Stimulated activated effector memory CD8-positive, alpha-beta T cell treated with anti-CD3 and anti-CD28 coated beads, Interleukin-12 subunit alpha, Interleukin-12 subunit beta, amount 100 ng/mL, for 72 hours (primary cell): ENCODE measurements around the gene CNTNAP2.

ENCODE experiments used
- ATAC-seq: fragments of 150-1000 bp; cut with Tn5 transposase; 2 replicates; pipeline ENCODE4 v1.10.0; 2021
- DNase-seq, 2 donors: peaks; one replicate each; pipeline ENCODE4 v3.0.0; 2021 to 2022; ENCODE audit warnings: low spot score in 2 of 2
- H3K27ac Mint-ChIP-seq: one replicate; pipeline ENCODE4 v1.8.0; 2022; ENCODE audit warnings: mild to moderate bottlenecking, mixed read lengths
- H3K36me3 Mint-ChIP-seq: one replicate; pipeline ENCODE4 v1.8.0; 2022; ENCODE audit warnings: mild to moderate bottlenecking, mixed read lengths
- H3K4me1 Mint-ChIP-seq: one replicate; pipeline ENCODE4 v1.8.0; 2022; ENCODE audit warnings: mixed read lengths
- H3K4me3 Mint-ChIP-seq: one replicate; pipeline ENCODE4 v1.8.0; 2022; ENCODE audit warnings: mild to moderate bottlenecking, mixed read lengths
- H3K9me3 Mint-ChIP-seq: one replicate; pipeline ENCODE4 v1.8.0; 2022; ENCODE audit warnings: mixed read lengths

CNTNAP2 gene

DNA sequence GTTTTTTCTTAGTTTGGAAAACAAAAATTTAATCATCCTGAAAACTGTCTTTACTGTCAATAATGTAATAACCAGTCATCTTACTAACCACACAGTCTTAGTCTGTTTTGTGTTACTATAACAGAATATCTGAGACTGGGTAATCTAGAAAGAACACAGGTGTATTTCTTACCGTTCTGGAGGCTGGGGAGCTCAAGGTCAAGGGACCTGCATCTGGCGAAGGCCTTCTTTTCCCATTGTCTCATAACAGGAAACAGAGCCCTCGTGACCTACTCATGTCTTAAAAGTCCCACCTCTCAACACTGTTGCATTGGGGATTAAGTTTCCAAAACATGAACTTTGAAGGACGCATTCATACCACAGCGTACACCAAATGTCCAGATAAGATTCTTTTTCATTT, 932.3 kb downstream of the CNTNAP2 start:
- ATAC-seq: no peak
- Mint-ChIP-seq H3K4me1 (no peaks in the 10 kb centered on the region), H3K9me3 (peaks cover 17% of the 10 kb centered on the region), H3K36me3 (no peaks in the 10 kb centered on the region), H3K4me3 (no peak overlapping the region), H3K27ac (no peak overlapping the region)
- no peak for DNase-seq

DNA sequence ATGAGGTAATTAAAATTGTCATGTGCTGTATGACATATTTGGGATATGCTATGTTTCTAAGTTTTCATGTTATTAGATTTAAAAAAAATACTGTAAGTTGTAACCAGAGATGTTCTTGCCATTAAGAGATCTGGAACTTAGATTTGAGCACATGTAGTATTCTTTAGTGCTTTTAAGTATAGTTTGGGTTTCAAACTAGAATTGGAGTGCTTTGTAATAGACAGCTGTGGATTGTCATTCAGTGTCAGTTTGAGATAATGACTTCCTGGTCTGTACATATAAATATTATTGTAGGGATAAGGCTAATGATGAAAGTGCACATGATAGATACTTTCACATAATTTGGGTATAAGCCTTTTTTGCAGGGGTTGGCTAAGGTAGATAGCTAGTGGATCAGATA, 936.2 kb downstream of the CNTNAP2 start:
- no peak for ATAC-seq
- no peak overlapping the region for H3K4me3 Mint-ChIP-seq
- H3K4me1 Mint-ChIP-seq: no peaks in the 10 kb centered on the region
- H3K9me3 Mint-ChIP-seq: peaks cover 10% of the 10 kb centered on the region
- no peaks in the 10 kb centered on the region for H3K36me3 Mint-ChIP-seq
- no peak for DNase-seq
- no peak overlapping the region for H3K27ac Mint-ChIP-seq

DNA sequence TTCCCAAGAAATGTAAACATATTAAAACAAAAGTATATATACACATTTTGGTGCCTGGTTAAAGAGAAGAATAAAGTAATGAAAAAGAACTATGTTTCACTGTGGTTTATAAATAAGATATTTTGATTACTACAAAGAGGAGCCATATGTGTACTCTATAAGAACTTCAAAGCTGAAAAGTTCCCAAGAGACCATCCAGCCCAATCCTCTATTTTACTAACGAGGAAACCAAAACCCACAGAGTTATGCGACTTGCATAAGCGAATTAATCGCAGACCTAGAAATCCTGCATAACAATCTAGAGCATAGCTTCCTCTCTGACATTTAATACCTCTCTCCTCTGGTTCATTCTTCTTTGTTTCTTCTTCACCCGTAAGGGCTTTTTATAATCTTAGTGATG, 937.1 kb downstream of the CNTNAP2 start:
- Mint-ChIP-seq H3K36me3 (no peaks in the 10 kb centered on the region), H3K4me3 (no peak overlapping the region), H3K4me1 (no peaks in the 10 kb centered on the region), H3K9me3 (peaks cover 10% of the 10 kb centered on the region), H3K27ac (no peak overlapping the region)
- ATAC-seq (no peak), DNase-seq (no peak)

DNA sequence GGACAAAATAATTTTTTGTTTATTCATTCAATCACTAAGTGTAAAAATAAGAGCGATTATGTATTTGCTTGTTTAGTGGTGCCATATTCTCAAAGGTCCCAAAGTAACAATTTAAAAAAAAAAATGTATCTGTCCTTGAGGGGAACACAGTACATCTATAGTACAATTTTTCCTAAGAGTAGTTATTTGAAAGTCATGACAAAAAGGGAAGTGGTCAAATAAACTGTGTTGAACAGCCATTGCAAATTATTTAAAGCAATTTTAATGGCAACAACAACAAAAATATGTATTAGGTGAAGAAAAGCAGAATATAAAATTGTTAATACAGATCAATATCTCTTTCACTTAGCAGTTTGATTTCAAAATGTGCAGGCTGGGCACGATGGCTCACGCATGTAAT, 943.5 kb downstream of the CNTNAP2 start:
- no peak overlapping the region for H3K27ac Mint-ChIP-seq
- DNase-seq (no peak), ATAC-seq (no peak)
- no peaks in the 10 kb centered on the region for H3K36me3 Mint-ChIP-seq
- no peak overlapping the region for H3K4me3 Mint-ChIP-seq
- peaks cover 4% of the 10 kb centered on the region for H3K9me3 Mint-ChIP-seq
- H3K4me1 Mint-ChIP-seq: no peaks in the 10 kb centered on the region

DNA sequence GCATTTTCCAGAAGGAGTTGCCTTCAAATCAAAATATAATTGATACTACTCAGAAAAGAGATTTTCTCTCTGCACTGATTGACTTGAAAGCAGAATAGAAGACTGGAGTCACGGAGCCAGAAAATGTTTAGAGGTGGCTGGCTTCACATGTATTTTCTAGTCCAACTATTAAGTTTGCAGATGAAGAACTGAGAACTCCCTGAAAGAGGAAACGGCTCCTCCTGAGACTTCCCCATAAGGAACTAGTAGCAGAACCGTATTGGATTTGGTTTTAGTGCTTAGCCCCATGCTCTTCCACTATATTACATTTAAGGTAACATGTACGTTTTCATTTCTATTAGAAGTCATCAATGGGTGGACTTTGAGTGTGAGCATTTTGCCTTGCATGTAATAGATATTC, 946.3 kb downstream of the CNTNAP2 start:
- Mint-ChIP-seq H3K36me3 (no peaks in the 10 kb centered on the region), H3K9me3 (peaks cover 4% of the 10 kb centered on the region), H3K4me1 (no peaks in the 10 kb centered on the region), H3K4me3 (no peak overlapping the region), H3K27ac (no peak overlapping the region)
- DNase-seq: no peak
- ATAC-seq: no peak

DNA sequence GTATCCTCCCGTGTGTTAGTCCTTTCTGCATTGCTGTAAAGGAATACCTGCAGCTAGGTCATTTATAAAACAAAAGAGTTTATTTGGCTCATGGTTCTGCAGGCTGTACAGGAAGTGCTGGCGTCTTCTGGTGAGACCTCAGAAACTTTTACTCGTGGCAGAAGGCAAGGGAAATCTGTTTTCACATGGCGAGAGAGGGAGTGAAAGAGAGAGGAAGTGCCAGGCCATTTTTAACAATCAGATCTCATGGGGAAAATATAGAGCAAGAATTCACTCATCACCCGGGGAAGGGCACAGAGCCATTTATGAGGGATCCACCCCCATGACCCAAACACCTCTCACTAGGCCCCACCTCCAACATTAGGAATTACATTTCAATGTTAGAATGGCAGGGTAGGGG, 952.2 kb downstream of the CNTNAP2 start:
- Mint-ChIP-seq H3K36me3 (no peaks in the 10 kb centered on the region), H3K27ac (no peak overlapping the region), H3K4me3 (no peak overlapping the region), H3K4me1 (no peaks in the 10 kb centered on the region), H3K9me3 (peaks cover 18% of the 10 kb centered on the region)
- ATAC-seq (no peak), DNase-seq (no peak)

DNA sequence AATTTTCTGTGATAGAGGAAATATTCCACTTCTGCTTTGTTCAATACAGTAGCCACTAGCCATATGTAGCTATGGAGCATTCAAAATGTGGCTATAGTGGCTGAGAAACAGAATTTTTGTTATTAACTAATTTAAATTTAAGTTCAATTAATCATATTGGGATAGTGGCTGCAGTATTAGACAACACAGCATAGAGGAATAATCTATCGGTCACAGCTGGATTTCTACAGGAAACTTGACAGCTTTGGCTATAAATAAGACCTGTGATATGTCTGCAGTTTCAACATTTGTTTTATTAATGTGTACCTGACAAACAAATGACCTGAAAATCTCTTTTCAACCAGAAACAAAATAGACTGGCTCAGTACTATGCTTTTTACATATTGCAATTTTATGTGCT, 953.2 kb downstream of the CNTNAP2 start:
- ATAC-seq (no peak), DNase-seq (no peak)
- H3K36me3 Mint-ChIP-seq: no peaks in the 10 kb centered on the region
- H3K9me3 Mint-ChIP-seq: peaks cover 26% of the 10 kb centered on the region
- no peaks in the 10 kb centered on the region for H3K4me1 Mint-ChIP-seq
- no peak overlapping the region for H3K4me3 Mint-ChIP-seq
- H3K27ac Mint-ChIP-seq: no peak overlapping the region

DNA sequence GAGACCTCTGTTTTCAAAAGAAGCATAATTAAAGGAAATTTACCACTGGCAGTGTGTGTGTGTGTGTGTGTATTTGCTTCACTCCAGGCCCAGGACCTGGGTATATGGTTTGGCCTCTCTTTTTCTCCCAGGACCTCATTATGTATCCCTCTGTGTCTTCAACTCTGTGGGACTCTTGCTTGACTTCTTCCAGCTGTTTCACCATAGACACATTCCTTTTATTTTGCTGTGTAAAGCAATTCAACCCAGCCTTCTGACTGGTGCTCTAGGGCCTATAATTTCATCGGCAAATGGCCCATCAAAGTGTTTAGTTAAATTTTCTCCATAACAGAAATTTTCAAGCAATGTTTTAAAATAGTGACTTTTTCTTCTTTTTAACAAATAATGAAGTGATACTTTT, 954.3 kb downstream of the CNTNAP2 start:
- Mint-ChIP-seq H3K36me3 (no peaks in the 10 kb centered on the region), H3K9me3 (peaks cover 26% of the 10 kb centered on the region), H3K27ac (no peak overlapping the region), H3K4me3 (no peak overlapping the region), H3K4me1 (no peaks in the 10 kb centered on the region)
- ATAC-seq (no peak), DNase-seq (no peak)

DNA sequence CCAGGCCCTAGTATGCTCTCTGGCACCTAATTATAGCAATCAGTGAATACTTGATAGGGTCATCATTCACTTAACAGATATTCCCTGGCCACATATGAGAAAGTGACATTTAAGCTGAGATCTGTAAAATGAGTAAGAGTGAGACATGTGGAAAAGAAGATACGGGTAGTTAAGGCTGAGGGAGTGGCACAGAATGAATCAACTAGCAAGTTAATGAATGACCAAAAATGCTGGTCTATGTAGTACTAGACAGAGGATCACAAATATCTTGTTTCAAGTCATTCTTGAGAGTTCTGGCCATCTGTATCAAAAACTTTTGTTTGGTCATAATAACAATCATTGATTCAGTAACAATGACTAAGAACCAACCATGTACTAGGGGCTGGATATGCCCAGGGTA, 954.9 kb downstream of the CNTNAP2 start:
- DNase-seq: no peak
- H3K4me3 Mint-ChIP-seq: no peak overlapping the region
- H3K27ac Mint-ChIP-seq: no peak overlapping the region
- H3K36me3 Mint-ChIP-seq: no peaks in the 10 kb centered on the region
- no peak for ATAC-seq
- H3K4me1 Mint-ChIP-seq: no peaks in the 10 kb centered on the region
- peaks cover 26% of the 10 kb centered on the region for H3K9me3 Mint-ChIP-seq

DNA sequence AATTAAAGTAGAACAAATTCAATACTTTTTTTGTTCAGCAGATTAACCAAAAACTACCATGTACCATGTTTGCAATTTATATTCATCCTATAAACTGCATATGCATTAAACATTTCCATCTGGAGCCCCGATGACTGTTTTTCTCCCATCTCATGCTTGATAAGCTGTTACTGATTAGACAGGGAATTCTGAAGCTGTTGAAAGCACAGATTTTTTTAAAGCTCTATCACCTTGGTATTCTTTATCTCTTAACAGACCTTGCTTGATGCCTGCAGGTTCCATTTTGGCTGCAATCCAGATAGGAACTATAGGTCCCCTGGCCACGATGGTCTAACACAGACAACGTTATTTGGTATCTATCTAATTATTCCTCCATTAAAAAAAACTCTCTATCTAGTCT, 961.7 kb downstream of the CNTNAP2 start:
- ATAC-seq: no peak
- H3K27ac Mint-ChIP-seq: no peak overlapping the region
- no peak for DNase-seq
- H3K9me3 Mint-ChIP-seq: peaks cover 12% of the 10 kb centered on the region
- no peak overlapping the region for H3K4me3 Mint-ChIP-seq
- no peaks in the 10 kb centered on the region for H3K36me3 Mint-ChIP-seq
- H3K4me1 Mint-ChIP-seq: no peaks in the 10 kb centered on the region

DNA sequence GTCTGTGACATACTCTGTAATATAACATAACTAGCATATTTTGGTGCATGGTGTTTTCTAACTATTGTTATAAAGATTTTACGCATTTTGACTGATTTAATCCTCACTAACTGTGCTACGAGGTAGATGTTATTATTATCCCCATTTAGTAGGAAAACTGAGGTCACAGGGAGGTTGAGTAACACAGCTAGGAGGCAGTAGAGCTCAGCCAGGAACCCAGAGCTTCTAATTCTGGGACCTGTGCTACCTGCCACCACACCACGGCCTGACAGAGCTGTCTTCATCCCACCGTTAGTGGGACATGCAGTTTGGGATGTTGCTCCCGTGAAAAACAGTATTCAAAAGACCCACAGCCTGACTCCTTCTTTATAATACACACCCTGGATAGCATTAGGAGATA, 962.5 kb downstream of the CNTNAP2 start:
- DNase-seq (no peak), ATAC-seq (no peak)
- Mint-ChIP-seq H3K4me3 (no peak overlapping the region), H3K36me3 (no peaks in the 10 kb centered on the region), H3K27ac (no peak overlapping the region), H3K9me3 (peaks cover 7% of the 10 kb centered on the region), H3K4me1 (no peaks in the 10 kb centered on the region)

DNA sequence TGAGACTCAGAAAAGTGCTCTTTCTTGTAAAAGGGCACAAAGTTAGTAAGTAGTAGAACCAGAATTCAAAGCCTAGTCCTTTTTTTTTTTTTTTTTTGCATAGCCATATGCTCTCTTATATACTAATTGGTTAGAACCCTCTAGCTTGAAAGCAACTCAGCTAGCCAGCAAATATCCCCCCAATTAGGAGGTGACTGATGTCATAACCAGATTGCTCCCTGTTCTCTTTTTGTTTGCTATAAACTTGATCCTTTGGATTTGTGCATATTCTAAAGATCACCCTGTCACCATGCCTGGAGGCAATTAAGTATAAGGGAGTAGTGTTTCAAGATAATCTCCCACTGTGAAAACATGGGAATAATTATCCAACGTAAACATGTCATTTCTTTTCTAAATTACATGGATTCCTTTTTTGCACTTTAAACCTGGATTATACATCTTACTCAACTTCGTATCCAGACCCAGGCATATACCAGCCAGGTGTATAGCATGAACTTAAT, 963.4 kb downstream of the CNTNAP2 start:
- ATAC-seq (no peak), DNase-seq (no peak)
- no peak overlapping the region for H3K27ac Mint-ChIP-seq
- H3K36me3 Mint-ChIP-seq: no peaks in the 10 kb centered on the region
- H3K9me3 Mint-ChIP-seq: no peaks in the 10 kb centered on the region
- no peak overlapping the region for H3K4me3 Mint-ChIP-seq
- no peaks in the 10 kb centered on the region for H3K4me1 Mint-ChIP-seq

DNA sequence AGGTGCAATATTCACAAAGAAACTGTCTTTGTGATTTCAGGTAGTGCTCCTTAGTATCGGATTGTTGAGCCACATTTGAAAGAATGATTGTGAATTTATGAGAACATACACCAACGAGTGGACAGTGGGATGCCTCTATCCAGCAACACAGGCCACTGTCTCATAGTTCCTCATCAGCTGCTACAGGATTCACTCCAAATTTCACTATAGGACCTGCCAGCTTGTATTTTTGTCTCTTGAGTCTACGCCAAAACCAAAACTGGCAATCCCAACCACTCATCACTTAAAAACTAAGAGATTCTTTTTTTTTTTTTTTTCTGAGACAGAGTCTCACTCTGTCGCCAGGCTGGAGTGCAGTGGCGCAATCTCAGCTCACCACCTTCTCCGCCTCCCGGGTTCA, 964.5 kb downstream of the CNTNAP2 start:
- H3K4me3 Mint-ChIP-seq: no peak overlapping the region
- ATAC-seq: no peak
- no peak for DNase-seq
- H3K9me3 Mint-ChIP-seq: peaks cover 2% of the 10 kb centered on the region
- no peaks in the 10 kb centered on the region for H3K4me1 Mint-ChIP-seq
- no peak overlapping the region for H3K27ac Mint-ChIP-seq
- no peaks in the 10 kb centered on the region for H3K36me3 Mint-ChIP-seq

DNA sequence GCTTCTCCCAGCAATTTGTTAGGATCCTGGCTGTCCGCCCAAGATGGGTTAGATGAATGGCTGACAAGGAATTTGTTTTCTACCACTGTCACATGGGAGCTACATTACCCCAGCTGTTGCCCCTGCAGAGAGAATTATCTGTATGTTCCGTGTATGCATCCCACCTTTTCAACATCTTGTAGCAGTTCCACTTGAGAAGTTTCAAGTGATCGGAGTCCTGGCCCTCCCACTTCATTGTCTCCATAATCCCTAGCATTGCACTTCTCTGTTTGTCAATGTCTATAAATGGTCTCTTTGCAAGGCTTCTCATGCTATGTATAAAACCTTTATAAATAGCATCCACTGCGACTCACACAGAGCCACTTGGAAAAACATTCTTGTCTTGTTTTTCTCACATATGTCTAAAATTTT, 972.5 kb downstream of the CNTNAP2 start:
- Mint-ChIP-seq H3K36me3 (no peaks in the 10 kb centered on the region), H3K4me3 (no peak overlapping the region), H3K9me3 (peaks cover 4% of the 10 kb centered on the region), H3K27ac (no peak overlapping the region), H3K4me1 (no peaks in the 10 kb centered on the region)
- DNase-seq: no peak
- no peak for ATAC-seq

DNA sequence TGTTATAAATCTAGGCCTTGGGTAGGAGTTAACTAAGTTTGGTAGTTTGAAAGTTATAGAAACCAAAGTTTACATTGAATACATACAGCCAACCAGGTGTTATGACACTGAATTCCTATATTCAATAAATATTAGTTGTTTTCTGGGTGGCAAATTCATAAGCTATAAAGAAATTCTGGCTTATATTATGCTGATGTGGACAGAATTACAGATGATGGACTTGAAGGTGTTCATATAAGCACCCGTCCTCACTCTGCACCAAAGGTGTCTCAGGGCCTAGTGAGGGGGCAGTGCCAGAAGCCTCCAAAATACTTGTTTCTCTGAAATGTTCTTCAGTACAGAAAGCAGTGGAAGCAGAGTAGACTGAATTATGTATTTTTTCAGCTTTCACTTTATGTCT, 973.0 kb downstream of the CNTNAP2 start:
- Mint-ChIP-seq H3K9me3 (peaks cover 4% of the 10 kb centered on the region), H3K27ac (no peak overlapping the region), H3K4me1 (no peaks in the 10 kb centered on the region), H3K4me3 (no peak overlapping the region), H3K36me3 (no peaks in the 10 kb centered on the region)
- no peak for ATAC-seq
- DNase-seq: no peak

DNA sequence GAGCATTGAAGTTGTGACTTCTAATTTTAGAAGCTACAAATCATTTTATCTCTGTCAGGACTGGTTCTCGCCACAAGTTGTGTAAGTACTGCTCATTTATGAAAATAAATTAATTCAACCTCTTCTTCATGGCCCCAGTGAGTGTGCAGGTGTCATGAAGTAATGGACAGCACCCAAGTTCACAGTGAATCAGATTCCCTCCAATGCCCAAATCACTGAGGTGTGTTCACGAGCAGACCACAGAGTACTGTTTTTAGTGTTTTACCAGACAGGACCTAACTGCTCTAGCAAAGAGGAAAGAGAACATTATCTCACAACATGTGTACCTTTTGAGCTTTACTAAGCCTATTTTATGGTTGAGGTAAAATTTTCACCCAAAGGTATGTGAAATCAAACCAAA, 980.0 kb downstream of the CNTNAP2 start:
- H3K9me3 Mint-ChIP-seq: peaks cover 9% of the 10 kb centered on the region
- no peaks in the 10 kb centered on the region for H3K4me1 Mint-ChIP-seq
- H3K4me3 Mint-ChIP-seq: no peak overlapping the region
- H3K27ac Mint-ChIP-seq: no peak overlapping the region
- H3K36me3 Mint-ChIP-seq: no peaks in the 10 kb centered on the region
- DNase-seq (no peak), ATAC-seq (no peak)

DNA sequence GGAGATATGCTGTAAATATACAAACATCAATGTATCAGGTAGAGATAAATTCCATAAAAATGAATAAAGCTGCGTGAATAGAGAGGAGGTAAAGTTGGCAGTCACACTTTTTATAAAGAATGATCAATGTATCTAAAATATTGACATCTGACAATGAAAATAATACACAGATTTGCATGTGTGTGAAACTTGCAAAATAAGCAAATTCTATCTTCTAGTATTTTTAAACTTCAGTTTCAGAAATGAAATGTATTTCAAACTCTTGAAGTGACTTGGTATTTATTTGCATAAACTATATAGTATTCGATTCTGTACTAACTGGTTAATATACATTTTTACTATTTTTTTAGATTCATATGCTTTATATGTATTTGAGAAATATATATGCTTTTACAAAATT, 986.6 kb downstream of the CNTNAP2 start:
- Mint-ChIP-seq H3K36me3 (no peaks in the 10 kb centered on the region), H3K27ac (no peak overlapping the region), H3K4me1 (no peaks in the 10 kb centered on the region), H3K4me3 (no peak overlapping the region), H3K9me3 (peaks cover 9% of the 10 kb centered on the region)
- ATAC-seq (no peak), DNase-seq (no peak)
